Lung microvascular endothelial cell (primary cell): ENCODE data around the gene FAM89B. TPM values are rescaled to one million over a fixed set of nuclear protein-coding genes. Genes with fewer than 3 reads are reported as not detected.
A peak's percentile ranks its signal among the peaks of the same experiment; 100 is the strongest.

Experiments used
- DNase-seq, 2 donors: peaks; one replicate each; pipeline versions ENCODE4 v3.0.0 to v3.0.0-alpha.2; 2010; ENCODE audit warnings: low read depth in 2 of 2
- total RNA-seq: library from RNA; depleted of rRNA; stranded (reverse); fragments of >200 nt; gene quantifications from 2 replicates; pipeline ENCODE4 v1.2.1, GENCODE V29; 2014

FAM89B gene
- total RNA-seq, 1 donor from 2014 or later, result 23.2 TPM

DNA sequence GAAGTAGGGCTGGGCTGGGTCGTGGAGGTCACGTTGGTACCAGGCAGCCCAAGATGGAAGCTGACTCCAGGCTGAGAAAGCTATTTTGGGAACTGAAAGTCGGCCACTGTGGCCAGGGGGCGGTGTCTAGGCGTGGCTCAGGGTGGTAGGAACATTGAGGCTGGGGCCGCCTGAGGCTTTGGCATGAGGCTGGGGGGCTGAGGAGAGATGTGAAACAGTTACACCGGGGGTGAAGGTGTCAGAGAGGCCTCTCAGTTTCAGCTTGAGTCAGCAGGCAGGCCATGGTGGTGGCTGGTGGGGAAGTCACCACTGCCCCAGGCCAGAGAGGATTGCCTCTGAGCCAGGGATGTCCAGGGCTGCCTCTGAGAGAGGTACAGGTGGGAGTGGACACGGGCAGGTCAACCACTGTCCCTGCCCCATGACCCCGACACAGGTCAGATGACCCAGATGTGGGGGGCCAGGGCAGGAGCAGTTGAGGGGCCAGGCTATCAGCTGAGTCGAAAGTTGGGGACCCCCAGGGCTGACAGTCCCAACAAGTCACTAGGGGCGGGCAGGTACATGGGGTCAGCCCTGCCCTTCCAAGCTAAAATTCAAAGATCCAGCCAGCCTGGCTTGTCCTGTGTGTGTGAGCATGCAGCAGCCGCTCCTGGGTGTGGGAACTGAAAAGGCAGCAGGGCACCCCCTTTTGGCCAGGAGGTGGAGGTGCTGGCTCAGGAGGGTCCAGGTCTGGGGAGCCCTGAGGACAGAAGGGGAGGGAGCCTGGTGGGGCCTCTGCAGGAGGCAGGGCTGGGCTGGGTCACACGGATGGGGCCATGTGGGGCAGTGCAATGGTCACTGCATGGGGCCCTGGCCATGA, 16.1 kb downstream of the FAM89B start:
- DNase-seq, result peak; percentile 77 to 86

DNA sequence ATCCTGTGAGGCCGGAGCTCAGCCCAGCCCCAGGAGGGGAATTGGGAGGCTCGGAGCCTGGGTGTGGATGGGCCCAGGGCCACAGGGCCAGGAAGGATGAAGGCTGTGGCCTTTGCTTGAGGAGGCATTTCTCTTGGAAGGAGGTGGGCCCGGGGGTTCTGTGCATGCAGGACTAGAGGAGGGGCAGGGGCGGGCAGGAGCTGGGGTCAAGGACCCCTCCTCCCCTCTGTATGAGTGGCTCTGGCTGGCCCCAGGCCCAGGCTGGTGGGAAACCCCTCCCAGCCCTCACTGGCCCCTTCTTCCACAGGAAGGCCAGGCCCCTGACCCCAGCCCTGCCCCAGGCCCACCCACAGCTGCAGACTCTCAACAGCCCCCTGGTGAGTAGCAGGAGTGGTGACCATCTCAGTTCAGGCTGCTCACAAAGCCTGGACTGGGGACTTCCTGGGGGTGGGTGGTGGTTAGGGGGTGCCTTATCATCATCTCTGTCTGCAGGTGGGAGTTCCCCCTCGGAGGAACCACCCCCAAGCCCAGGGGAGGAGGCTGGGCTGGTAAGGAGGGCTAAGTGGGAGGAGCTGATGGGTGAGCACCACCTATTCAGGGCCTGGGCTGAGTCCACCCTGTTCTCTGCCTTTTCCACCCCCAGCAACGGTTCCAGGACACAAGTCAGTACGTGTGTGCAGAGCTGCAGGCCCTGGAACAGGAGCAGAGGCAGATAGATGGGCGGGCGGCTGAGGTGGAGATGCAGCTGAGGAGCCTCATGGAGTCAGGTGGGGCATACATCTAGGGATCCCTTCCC, 17.3 kb downstream of the FAM89B start:
- no peak for DNase-seq

DNA sequence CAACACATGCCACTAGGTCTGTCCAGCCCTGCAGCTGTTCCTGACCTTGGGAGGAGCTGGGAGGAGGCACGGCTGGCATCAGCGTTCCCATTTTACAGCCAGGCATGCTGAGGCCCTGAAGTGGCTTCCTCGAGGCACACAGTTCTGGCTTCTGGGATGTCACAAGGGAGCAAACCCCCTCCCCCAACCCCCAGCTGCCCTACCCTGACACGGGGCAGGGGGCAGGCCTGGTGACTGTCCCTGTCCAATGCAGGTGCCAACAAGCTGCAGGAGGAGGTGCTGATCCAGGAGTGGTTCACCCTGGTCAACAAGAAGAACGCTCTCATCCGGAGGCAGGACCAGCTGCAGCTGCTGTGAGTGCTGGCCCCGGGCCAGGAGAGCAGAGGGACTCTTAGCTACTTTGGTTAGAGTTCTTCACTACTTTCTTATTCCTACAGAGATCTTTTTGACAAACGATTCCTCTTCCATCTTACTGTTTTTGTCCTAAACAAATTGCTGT, 18.0 kb downstream of the FAM89B start:
- peak in 1 of 2 donors; percentile 52 for DNase-seq

DNA sequence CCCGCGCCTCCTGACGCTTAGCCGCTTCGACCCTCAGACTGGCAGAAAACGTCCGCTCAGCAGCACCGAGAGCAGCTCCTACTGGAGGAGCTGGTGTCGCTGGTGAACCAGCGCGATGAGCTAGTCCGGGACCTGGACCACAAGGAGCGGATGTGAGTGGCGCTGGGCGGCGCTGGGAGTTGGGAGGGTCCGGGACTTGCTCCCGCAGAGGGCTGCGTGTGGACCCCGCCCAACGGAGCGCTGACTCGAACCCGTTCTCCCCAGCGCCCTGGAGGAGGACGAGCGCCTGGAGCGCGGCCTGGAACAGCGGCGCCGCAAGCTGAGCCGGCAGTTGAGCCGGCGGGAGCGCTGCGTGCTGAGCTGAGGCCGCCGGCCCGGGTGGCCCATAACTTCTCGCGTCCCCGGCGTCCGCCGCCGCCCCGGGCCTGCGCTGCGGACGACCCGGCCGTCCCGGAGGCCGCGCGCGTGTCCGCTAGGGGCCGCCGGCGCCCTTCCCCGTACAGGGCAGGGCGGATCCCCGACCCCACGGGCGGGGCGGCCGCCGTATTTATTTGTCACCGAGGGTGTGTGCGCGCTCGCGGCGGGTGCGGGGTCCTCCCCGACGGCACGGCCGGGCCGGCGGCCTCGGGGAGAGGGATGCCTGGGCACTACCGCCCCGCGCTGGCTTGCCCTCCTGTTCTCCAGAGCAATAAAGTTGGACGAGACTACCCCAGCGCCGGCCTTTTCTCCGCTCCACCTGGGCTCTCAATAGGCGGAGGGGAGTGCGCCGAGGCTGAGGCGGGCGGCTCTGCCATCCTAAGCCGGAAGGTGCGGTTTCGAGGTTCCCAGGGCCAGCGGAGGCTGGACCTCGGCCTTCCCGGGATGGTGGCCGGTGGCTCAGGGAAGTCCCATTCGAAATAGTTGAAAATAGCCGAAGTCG, 19.9 kb downstream of the FAM89B start:
- DNase-seq, result peak; percentile 66 to 79

DNA sequence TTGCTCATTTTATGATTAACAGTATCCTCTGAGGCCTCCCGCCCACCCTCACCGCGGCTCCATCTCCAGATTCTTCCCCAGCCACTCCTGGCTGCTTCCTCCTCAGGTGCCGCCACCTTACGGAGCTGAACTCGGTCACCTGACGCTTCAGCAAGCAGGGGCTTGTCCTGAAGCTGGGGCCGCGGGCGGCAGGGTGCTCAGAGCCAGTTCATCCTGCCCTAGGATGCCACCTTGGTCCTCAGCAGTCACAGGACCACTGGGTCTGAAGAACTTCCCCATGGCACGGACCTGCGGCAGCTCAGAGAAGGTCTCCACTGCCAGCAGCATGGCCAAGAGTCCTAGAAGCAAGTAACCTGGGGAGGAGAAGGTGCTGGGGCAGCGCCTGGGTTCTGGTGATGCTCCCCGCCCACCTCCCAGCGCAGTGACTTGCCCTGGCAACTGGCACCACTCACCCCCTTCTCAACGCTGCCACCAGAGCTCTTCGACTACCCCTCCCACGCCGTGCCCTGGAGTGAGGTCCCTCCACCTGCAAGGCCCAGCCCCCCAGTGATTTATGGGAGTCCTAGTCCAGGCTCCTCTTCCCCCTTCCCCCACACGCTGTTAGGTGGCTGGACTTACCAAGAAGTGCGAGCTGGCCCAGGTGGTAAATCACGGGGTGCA, 20.6 kb downstream of the FAM89B start:
- no peak for DNase-seq

DNA sequence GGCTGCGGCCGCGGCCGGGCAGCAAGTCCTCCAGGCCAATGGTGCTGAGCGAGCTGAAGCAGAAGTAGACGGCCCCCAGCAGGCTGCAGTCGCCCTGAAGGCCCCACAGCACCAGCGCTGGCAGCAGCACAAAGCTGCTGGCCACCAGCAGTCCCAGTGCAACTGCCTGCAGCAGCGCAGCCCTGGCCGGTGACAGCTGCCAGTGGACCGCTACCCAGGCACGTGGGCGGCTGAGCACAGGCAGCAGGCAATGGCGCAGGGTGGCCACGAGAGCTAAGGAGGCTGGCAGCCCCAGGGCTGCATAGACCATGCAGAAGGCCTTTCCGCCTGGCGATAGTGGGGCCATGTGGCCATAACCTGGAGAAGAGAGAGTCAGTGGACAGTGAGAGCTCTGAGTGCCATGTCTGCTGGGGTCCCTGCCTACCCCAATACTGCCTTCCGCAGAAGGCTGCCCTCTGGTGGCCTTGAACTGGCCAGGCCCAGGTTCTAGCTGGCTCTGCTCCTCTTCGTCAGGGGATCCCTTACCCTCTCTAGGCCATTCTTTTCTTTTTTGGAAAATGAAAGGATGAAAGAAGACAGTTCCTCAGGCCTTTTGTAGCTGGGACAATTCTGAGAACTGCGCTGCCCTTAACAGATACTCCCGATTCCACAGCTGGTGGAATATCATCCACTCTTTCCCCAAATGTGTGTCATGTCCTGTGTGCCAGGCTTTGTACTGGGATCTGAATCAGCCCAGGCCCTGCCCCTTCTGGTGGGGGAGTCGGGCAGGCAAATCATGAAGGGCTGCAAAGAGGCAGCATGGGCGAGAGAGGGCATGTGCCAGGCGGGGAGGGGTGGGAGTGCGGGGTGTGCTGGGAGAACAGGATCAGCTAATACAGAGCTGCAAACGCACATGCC, 21.4 kb downstream of the FAM89B start:
- peak in 1 of 2 donors; percentile 57 for DNase-seq

DNA sequence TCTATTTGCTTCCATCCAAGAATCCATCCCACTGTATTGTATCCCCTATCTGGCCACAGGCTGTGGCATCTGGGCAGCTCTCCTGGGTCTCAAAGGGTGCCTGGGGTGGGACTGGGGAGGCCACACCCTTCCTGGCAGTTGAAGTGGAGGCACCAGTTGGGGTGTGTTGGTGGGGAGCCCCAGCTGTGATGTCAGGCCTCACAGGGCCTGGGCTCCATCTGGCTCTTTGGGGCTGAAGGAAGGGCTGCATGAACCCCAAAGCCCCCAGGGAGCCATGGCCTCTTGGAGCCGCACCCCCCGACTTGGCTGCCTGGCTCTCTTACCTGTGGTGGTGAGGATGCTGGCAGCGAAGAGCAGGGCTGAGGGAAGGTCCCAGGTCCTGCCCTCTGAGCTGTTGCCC, 22.8 kb downstream of the FAM89B start:
- no peak for DNase-seq

DNA sequence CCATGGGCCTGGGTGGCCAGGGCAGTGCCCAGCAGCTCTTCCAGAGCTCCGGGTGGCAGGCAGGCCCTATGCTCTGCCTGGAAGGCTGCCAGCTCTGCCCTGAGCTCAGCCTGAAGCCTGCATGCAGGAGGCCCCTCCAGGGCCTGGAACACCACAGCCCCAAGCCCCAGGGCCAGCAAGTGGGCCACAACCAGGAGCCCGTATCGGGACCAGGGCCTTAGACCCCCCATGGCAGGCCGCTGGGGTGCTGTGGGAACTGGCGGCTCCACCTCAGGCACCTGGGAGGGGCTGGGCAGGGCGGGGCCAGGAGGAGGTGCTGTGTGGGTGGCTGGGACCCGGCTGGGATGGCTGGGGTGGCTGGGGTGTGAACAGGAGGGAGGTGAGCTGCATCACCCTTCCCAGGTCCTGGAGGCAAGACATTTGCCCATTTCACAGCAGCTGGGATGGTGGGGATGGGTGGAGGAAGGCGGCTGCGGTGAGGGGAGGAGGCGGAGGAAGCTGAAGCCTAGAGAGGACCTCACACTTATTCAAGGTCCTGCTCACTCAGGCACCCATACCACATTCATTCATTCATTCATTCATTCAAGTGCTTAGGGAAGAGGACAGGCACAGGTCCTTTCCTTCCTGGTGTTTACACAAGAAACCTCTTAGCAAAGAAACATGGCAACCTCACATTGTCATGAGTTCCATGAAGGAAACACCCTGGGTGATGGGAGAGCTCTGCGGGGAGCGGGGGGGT, 23.4 kb downstream of the FAM89B start, which contains the start of gene KCNK7:
KCNK7 (minus strand) TSS at position 258 of the 739 bp plus-strand sequence; CDS start at position 230, 28 bp downstream.
- DNase-seq, result no peak

DNA sequence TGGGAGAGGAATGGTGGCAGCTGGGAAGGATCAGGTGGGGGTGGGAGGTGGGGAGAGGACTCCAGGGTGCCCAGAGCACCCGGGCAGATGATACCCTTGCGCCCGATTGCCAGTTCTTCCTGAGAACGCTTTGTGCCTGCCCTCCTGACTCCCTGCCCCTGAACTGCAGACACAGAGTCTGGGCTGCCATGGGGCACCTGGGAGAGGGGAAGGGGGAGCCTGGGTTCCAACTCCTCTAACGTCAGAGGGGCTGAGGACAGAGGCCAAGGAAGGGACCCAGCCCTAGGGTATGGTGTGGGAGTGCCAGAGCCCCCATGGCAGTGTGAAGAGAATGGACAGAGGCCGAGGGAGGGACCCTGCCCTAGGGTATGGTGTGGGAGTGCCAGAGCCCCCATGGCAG, 24.2 kb downstream of the FAM89B start:
- no peak for DNase-seq

DNA sequence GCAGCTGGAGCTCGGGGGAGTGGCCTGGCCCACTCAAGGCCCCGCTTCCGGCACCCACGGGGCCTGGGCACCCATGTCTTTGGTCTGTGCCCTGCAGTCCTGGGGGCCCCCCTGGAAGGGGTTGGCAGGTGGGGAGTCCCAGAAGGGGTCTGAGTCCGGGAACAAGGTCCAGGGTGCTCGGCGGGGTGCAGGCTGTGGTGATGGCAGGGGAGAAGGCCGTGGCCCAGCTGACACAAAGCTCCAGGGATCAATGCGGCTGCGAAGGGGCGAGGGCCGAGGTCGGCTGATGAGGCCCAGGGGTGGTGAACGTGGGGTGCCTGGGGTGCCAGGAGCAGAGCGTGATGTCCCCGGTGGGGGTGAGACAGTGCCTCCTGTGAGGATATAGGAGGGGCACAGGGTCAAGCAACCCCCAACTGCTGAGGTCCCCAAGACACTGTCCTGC, 25.9 kb downstream of the FAM89B start:
- no peak for DNase-seq

DNA sequence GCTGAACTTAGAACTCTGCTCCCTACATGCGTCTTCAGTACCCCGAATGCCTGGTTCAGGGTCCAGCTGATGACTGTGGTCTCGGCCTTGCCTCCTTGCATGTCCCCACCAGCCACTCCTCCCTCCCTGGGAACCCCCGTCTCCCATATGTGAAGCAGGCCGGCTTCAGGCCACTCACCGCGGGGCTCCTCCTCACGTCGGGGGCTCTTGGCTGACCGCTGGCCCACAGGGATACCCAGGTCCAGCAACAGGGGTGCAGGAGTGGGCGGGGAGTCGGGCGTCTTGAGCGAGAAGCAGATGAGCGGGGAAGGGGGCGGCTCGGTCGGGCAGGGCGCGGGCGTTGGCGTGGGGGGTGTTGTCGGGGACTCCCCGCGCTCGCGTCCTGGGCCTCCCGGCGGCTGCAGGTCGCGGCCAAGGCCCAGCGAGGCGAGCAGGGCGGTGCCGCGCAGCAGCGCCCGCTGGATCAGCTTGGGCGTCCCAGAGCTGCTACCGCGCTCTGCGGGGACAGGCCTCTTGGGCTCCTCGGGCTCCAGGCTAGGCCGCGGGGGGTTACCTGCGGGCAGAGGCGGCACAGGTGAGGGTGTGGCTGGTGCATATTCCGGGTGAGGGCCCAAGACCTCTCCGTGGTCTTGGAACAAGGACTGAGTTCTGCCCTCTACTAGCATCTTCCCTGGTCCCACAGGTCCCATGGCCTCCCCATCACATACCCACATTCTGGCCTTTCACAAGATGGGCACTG, 27.0 kb downstream of the FAM89B start:
- no peak for DNase-seq

DNA sequence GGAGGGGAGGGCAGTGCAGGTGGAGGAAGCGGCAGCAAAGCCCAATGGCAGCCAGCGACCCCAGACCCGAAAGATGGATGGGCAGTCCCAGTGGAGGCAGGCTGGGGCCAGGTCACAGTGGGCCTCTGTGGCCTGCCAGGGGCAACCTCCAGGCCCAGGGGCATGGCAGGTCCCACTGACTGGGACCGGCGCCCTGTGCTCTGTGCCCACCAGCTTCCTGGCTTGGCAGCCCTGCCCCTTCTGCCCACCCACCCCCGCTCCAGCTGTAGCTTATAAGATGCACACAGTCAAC, 27.6 kb downstream of the FAM89B start:
- no peak for DNase-seq

DNA sequence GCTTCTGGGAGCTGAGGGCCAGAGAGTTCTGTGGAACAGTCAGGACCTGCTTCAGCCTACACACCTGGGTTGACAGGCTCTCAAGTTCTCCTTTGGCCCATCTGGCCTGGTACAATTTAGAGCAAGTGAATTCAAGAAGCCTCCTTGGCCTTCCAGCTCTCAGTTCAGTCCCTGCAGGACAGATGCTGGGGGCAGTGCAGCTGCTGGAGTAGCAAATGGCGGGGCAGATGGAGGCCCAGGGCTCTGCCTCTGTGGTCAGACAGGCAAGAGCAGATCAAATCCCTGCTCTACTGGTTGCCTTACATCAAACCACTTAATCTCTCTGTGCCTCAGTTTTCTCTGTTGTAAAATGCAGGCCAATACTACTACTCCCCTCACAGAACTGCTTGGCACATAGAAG, 31.9 kb downstream of the FAM89B start:
- DNase-seq, result no peak

DNA sequence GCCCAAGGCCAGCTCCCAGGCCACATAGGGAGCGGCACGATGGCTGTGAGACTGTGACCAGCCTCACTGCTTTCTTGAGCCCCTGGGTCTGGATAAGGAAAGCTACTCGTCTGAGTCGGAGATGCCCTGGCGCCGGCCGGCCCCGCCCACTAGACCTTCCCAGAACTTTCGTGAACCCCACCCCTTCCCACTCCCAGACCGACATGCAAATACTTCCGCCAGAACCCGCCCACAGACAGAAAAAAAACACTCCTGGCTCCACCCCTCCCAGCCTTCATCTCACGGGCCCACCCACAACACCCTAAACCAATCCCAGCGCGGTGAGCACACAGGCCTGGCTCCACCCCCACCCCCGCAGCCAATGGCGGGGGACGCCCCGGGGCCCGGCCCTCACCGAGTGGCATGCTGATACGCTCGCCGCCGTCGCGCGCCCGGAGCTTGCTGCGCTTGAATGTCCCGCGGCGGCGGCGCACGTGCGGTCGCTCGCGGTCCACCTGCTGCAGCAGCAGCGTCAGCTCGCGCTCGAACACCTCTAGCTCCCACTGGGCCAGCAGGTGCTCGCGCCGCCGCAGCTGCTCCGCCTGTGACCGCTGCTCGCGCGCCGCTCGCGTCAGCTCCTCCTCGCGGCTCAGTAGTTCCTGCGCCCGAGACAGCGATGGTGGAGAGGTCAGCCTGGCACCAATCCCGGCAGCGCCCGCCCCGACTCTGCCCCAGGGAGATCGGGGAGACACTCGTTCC, 34.7 kb downstream of the FAM89B start:
- peak; percentile 89 to 95 for DNase-seq

DNA sequence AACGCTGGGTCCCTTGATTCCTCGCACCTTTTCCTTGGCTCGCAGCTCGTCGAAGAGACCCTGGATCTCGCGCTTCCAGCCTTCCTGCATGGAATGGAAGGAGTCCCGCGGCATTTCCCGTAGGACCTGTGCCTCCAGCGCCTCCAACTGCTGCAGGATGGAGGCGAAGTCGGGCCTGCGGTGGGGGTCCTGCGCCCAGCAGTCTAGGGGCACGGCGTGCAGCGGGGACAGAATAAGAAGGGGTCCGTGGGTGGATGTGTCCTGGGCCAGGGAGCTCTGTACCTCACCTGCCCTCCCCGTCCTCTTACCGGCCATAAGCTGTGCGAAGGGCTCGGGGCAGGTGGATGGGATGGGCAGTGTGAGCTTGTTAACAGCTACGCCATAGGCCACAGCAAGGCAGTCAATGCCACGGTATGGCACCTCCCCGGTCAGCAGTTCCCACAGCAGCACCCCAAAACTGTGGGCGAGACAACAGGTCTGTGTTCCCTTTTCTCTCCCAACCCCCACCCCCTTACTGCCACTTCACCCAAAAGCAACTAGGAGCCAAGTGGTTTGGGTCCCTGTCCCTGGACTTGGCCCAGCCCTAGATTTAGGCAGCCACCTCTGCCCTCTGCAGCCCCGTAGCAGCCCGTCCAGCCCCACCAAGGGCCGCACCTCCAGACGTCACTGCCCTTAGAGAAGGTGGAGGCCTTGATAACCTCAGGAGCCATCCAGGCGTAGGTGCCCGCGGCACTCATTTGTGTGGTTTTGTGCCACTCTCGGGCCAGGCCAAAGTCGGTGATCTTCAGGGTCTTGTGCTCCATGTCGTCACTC, 35.5 kb downstream of the FAM89B start:
- no peak for DNase-seq

DNA sequence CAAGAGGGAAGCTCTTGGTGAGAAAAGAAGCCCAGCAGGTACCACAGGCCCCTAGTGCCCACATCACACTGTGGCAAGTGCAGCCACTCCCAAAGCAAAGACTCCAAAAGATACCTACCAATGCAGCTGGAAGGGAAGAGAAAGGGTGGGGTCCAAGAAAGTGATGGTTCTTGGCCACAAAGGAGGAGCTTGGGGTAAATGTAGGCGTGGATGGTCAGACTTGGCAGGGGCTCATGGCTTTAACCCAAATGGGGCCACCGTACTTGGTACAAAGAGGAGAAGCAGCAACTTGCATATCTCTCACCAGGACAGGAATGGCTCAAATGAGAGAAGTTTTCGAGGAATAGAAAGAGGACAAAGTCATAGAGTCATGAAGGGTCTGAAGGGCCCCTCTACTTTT, 36.9 kb downstream of the FAM89B start:
- DNase-seq, result no peak

DNA sequence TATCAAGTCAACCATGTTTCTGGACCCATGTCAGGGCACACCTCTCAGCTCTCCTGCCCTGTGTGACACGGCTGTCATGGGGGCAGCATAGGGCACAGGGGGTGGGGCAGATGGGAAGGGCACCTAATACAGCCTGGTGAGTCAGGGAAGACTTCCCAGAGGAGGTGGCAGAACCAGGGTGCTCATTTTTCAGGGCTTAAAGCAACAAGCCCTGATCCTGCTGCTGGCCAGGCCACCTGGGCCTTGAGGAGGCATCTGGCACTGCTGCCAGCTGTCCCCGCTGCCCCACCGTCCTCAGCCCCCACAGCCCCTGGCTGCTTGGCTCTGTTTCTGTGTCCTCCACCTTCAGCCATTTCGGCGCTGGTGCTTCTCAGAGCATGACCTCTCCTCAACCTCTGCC, 37.3 kb downstream of the FAM89B start:
- DNase-seq, result no peak
